Ovary (tissue), 9 donors: ENCODE data around the gene PDS5B. TPM values are rescaled to one million over a fixed set of nuclear protein-coding genes. Genes with fewer than 3 reads are reported as not detected.

Experiments used
- DNase-seq, 5 donors: peaks; one replicate each; pipeline ENCODE4 v3.0.0-alpha.2; 2019 to 2020
- H3K27ac ChIP-seq, 2 donors: fragments of 200-600 bp; one replicate each; pipeline versions ENCODE4 v1.5.1 to v1.8.0; 2019 to 2022
- H3K27me3 ChIP-seq: fragments of 200-600 bp; one replicate; pipeline ENCODE4 v1.8.0; 2022
- H3K36me3 ChIP-seq: fragments of 200-600 bp; sonication (generic); one replicate; pipeline ENCODE4 v1.5.1; 2019
- H3K4me1 ChIP-seq: one replicate; pipeline ENCODE4 v1.8.1; 2013; ENCODE audit warnings: mild to moderate bottlenecking, moderate library complexity; ENCODE audit not compliant: insufficient read depth
- H3K4me3 ChIP-seq: fragments of 200-600 bp; sonication (generic); one replicate; pipeline ENCODE4 v1.5.1; 2017
- H3K9me3 ChIP-seq, 2 donors: fragments of 200-600 bp in 1 of 2; sonication (generic) in 1 of 2; one replicate each; pipeline versions ENCODE4 v1.5.1 to v1.8.1; 2013 to 2019; ENCODE audit warnings: mild to moderate bottlenecking in 1 of 2, moderate library complexity in 1 of 2
- CTCF ChIP-seq, 3 donors: fragments of 450-650 bp in 2 of 3; fragments of 200-600 bp in 1 of 3; IDR thresholded peaks; one replicate each; pipeline versions ENCODE4 v1.5.1 to v1.8.0; 2016 to 2022; ENCODE audit warnings: antibody characterized with exemption in 3 of 3, mild to moderate bottlenecking in 1 of 3
- EP300 ChIP-seq: sonication (generic); formaldehyde crosslinking; IDR thresholded peaks from one replicate; pipeline ENCODE4 v1.6.1; 2017; ENCODE audit warnings: antibody characterized with exemption
- POLR2A ChIP-seq: fragments of 450-650 bp; IDR thresholded peaks from one replicate; pipeline ENCODE4 v1.6.1; 2017; ENCODE audit warnings: antibody characterized with exemption, mild to moderate bottlenecking, moderate library complexity
- WGBS, 3 donors: extraction: QIAGEN DNeasy Blood & Tissue Kit in 1 of 3; methylation state at CpG; one replicate each; pipeline versions ENCODE4 v1.1.5 to v1.1.7; 2013 to 2017; 5-methylcytosine and 5-hydroxymethylcytosine counted together
- intact Hi-C, 4 donors: fragments of 100-400 bp; cut with DNase I; formaldehyde crosslinking; loops; one replicate each; pipeline versions ENCODE4 v1.11.0 to v1.15.1; 2022 to 2023
- polyA plus RNA-seq, 2 donors: library from polyadenylated mRNA; stranded (reverse); fragments of 200-250 nt in 1 of 2; fragments of 350-450 nt in 1 of 2; fragmentation: Illumina TruSeq in 1 of 2; extraction: RNeasy Lipid Tissue Mini Kit (QIAGEN cat#74804) in 1 of 2; gene quantifications; one replicate each; pipeline ENCODE4 v1.2.3, GENCODE V29; 2013 to 2014
- total RNA-seq, 7 donors: library from RNA; depleted of rRNA in 2 of 7; stranded (reverse); fragments of >200 nt in 2 of 7; fragmentation: NEBNext Ultra II Directional in 3 of 7; extraction: Animal tissue kit (Norgen Biotek cat#: 25700) in 3 of 7; gene quantifications; one replicate each; pipeline versions ENCODE4 v1.1.0 to v1.2.4, GENCODE V29; 2016 to 2023
- donor health status: DM: no; HTN: no; CAD: no; lungs with moderate emphysema.
- donor health status: DM: no; HTN: no; CAD: no.
- donor health status: Bipolar disorder and iron deficiency.
- donor health status: DM: yes; HTN: yes; CAD: no.
- donor health status: DM: no; HTN: no; CAD: no.
- donor health status: DM: yes; HTN: yes; CAD: no.

Gene PDS5B
- total and polyA plus RNA-seq, 9 donors: 13.6 to 74.9 (median 55.5) TPM

DNA sequence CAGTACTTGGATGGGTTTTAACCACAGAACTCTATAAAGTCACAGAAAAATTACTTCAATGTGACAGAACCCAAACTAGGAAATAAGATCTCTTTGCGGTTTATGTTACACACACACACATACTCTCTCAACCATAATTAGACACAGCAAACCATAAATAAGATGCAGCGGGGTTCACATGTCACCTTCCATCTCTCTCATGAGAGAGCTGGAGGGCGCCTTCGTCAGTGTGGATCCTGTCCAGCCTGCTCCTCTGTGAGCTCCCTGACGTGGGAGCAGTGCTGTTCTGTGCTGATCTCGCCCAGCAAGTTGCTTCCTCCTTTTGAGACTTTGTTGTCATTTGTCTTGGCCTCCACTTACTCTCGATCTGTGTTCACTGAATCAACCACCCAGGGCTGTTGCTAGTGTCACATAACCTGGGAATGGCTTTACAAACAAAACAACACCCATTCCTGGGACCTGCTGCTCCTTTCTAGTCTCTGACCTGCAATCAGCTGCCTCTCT lies 225.1 kb downstream of the PDS5B start:
- no peaks in the 10 kb centered on the region for H3K4me1 ChIP-seq
- 43 to 46% (median 45%) methylated on average over 7 of the region's 7 CpGs for WGBS, 3 donors
- H3K4me3 ChIP-seq: no peak overlapping the region
- intact Hi-C loops: no loop called here
- TF ChIP-seq EP300 (no peak), CTCF (IDR thresholded peaks at IDR 0.05) (no peak), POLR2A (no peak)
- DNase-seq: no peak
- no peaks in the 10 kb centered on the region for H3K9me3 ChIP-seq
- no peaks in the 10 kb centered on the region for H3K27me3 ChIP-seq
- H3K36me3 ChIP-seq: no peaks in the 10 kb centered on the region
- H3K27ac ChIP-seq: no peak overlapping the region

GRCh38 chr13:32821149-32821688 lies 235.0 kb downstream of the PDS5B start:
- no peaks in the 10 kb centered on the region for H3K4me1 ChIP-seq
- TF ChIP-seq POLR2A: no peak
- no peak for TF ChIP-seq EP300
- no peak for TF ChIP-seq CTCF (IDR thresholded peaks at IDR 0.05)
- H3K9me3 ChIP-seq: no peaks in the 10 kb centered on the region
- H3K27ac ChIP-seq: no peak overlapping the region
- intact Hi-C loops: no loop called here
- no peak overlapping the region for H3K4me3 ChIP-seq
- WGBS, 3 donors: 89 to 93% (median 90%) methylated on average over 14 of the region's 14 CpGs
- no peak for DNase-seq
- H3K27me3 ChIP-seq: no peaks in the 10 kb centered on the region
- H3K36me3 ChIP-seq: no peaks in the 10 kb centered on the region

GRCh38 chr13:32822771-32823170 lies 236.5 kb downstream of the PDS5B start:
- Histone ChIP-seq H3K4me1 (no peaks in the 10 kb centered on the region), H3K27me3 (no peaks in the 10 kb centered on the region), H3K9me3 (no peaks in the 10 kb centered on the region), H3K27ac (no peak overlapping the region), H3K36me3 (no peaks in the 10 kb centered on the region), H3K4me3 (no peak overlapping the region)
- 77 to 93% (median 82%) methylated on average over 4 of the region's 4 CpGs for WGBS, 3 donors
- intact Hi-C loops: no loop called here
- DNase-seq: no peak
- no peak for TF ChIP-seq CTCF (IDR thresholded peaks at IDR 0.05)
- TF ChIP-seq POLR2A: no peak
- TF ChIP-seq EP300: no peak

- Histone ChIP-seq H3K4me1 (no peaks in the 10 kb centered on the region), H3K27me3 (no peaks in the 10 kb centered on the region), H3K4me3 (no peak overlapping the region), H3K27ac (no peak overlapping the region), H3K9me3 (no peaks in the 10 kb centered on the region), H3K36me3 (no peaks in the 10 kb centered on the region)
- intact Hi-C loops: no loop called here
- DNase-seq: no peak
- TF ChIP-seq CTCF (IDR thresholded peaks at IDR 0.05) (no peak), POLR2A (no peak), EP300 (no peak)
- WGBS, 3 donors: 91 to 93% (median 92%) methylated on average over 5 of the region's 5 CpGs
Observed at GRCh38 chr13:32823597-32823996, 237.3 kb downstream of the PDS5B start.
